ENCODE data around the gene GFY. TPM values are rescaled to one million over a fixed set of nuclear protein-coding genes. Genes with fewer than 3 reads are reported as not detected.
A peak's percentile ranks its signal among the peaks of the same experiment; 100 is the strongest.
"Not testable (repeated sequence)": the region's sequence is repeated elsewhere in the genome, so short reads cannot be mapped to it uniquely, and the experiment has no call there.

The GFY gene
- total RNA-seq, 1 donor from 2014 or later, result not detected

DNA sequence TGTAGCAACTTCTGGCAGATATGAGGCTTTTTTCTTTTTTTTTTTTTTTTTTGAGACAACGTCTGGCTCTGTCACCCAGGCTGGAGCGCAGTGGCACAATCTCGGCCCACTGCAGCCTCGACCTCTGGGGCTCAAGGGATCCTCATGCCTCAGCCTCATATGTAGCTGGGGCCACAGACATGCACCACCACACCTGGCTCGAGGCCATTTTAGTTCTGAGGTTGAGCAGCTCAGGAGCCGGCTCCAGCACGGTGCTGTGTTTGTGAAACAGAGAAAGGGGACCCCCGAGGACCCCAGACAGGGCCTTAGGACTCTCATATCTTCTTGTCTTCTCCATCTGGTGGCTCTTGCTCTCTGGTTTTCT lies 45.4 kb downstream of the GFY start:
- no peaks in the 10 kb centered on the region for H3K9me3 Mint-ChIP-seq
- H3K27ac Mint-ChIP-seq, result no peak overlapping the region
- no peak for DNase-seq (ENCODE audit: low spot score in 2 of 2, unreplicated experiment in 2 of 2)
- H3K36me3 Mint-ChIP-seq, result peaks cover 6% of the 10 kb centered on the region
- TF ChIP-seq, protein P1, sequence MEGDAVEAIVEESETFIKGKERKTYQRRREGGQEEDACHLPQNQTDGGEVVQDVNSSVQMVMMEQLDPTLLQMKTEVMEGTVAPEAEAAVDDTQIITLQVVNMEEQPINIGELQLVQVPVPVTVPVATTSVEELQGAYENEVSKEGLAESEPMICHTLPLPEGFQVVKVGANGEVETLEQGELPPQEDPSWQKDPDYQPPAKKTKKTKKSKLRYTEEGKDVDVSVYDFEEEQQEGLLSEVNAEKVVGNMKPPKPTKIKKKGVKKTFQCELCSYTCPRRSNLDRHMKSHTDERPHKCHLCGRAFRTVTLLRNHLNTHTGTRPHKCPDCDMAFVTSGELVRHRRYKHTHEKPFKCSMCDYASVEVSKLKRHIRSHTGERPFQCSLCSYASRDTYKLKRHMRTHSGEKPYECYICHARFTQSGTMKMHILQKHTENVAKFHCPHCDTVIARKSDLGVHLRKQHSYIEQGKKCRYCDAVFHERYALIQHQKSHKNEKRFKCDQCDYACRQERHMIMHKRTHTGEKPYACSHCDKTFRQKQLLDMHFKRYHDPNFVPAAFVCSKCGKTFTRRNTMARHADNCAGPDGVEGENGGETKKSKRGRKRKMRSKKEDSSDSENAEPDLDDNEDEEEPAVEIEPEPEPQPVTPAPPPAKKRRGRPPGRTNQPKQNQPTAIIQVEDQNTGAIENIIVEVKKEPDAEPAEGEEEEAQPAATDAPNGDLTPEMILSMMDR (IDR thresholded peaks at IDR 0.05; ENCODE audit: unreplicated experiment), result no peak
- peaks cover 1% of the 10 kb centered on the region for H3K4me1 Mint-ChIP-seq
- peaks cover 15% of the 10 kb centered on the region for H3K27me3 Mint-ChIP-seq (ENCODE audit: low read depth)
- H3K4me3 Mint-ChIP-seq, result no peak overlapping the region

DNA sequence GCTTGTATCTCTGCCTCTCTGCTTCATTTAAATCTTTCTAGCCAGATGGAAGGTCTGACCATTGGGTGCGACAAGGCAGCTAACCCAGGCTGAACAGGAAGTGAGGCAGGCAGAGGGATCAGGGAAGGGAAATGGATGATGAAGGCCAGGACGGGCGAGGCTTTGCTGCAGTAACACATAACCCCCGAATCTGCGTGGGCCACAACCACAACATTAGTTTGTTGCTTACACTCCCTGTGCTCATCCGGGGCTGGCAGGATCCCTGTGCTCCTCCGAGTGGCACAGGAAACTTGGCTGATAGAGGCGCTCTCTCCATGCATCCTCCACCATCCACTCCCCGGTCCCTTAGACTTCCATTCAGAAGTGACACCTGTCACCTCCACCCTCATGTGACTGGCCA lies 47.7 kb downstream of the GFY start:
- peaks cover 6% of the 10 kb centered on the region for H3K36me3 Mint-ChIP-seq
- H3K4me3 Mint-ChIP-seq, result no peak overlapping the region
- peaks cover 1% of the 10 kb centered on the region for H3K4me1 Mint-ChIP-seq
- DNase-seq (ENCODE audit: low spot score in 2 of 2, unreplicated experiment in 2 of 2), result no peak
- no peak overlapping the region for H3K27ac Mint-ChIP-seq
- H3K9me3 Mint-ChIP-seq, result no peaks in the 10 kb centered on the region
- H3K27me3 Mint-ChIP-seq (ENCODE audit: low read depth), result peaks cover 24% of the 10 kb centered on the region
- TF ChIP-seq, protein P1 (IDR thresholded peaks at IDR 0.05; ENCODE audit: unreplicated experiment), result no peak

DNA sequence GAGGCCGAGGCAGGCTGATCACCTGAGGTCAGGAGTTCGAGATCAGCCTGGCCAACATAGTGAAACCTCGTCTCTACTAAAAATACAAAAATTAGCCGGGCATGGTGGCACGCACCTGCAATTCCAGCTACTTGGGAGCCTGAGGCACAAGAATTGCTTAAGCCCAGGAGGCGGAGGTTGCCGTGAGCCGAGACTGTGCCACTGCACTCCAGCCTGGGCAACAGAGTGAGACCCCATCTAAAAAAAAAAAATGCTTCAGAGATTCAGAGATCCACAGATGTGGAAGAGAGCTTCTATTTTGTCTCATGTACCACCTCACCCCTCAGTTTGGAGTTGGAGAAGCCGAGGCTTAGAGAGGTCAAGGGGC lies 48.3 kb downstream of the GFY start:
- not testable (repeated sequence) for H3K4me1 Mint-ChIP-seq; DNase-seq (ENCODE audit: low spot score in 2 of 2, unreplicated experiment in 2 of 2); H3K36me3 Mint-ChIP-seq; H3K9me3 Mint-ChIP-seq; H3K27ac Mint-ChIP-seq
- Mint-ChIP-seq H3K4me3 (peak overlapping the region; percentile 66), H3K27me3 (ENCODE audit: low read depth) (peaks cover 24% of the 10 kb centered on the region)

DNA sequence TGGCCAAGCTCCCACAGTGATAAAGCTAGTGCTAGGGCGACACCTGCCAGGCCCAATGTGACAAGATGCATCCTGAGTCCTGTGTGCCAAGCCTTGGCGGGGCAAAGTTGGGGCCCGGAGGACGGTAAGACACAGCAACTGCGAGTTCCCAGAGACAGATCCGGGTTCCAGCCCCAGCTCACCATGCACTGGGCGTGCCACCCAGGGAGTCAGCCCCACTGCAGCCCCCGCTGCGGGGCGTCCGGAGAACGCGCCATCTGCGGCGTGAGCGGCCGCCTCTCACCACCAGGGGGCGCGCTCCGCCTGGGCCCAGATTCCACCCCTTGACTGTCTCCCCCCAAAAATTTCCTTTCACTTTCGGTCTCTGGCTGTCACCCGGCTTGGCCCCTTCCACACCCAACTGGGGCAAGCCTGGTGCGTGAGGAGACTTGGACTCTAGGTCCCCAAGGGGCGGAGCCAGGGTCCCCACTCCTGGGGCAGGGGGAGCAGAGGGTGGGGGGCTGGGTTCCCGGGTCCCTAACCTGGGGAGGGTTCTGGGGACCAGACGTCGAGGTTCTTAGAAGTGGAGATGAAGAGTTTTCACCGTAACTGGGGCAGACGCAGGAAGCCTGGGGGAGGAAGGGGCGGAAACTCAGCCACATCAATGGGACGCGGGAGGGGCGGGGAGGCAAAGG lies 48.8 kb downstream of the GFY start, which contains the start of gene FLT3LG:
Gene FLT3LG (plus strand): TSS at position 348 of the 674 bp plus-strand sequence. CDS start 425 bp downstream, outside the sequence.
- Mint-ChIP-seq H3K36me3 (peaks cover 3% of the 10 kb centered on the region), H3K27ac (no peak within 1 kb of the TSS), H3K4me3 (peak within 1 kb of the TSS; percentile 66), H3K27me3 (ENCODE audit: low read depth) (peaks cover 24% of the 10 kb centered on the region), H3K4me1 (peaks cover 4% of the 10 kb centered on the region), H3K9me3 (no peaks in the 10 kb centered on the region)
- TF ChIP-seq, protein P1 (IDR thresholded peaks at IDR 0.05; ENCODE audit: unreplicated experiment), result peak; percentile 99
- peak; percentile 60 to 83 for DNase-seq (ENCODE audit: low spot score in 2 of 2, unreplicated experiment in 2 of 2)

DNA sequence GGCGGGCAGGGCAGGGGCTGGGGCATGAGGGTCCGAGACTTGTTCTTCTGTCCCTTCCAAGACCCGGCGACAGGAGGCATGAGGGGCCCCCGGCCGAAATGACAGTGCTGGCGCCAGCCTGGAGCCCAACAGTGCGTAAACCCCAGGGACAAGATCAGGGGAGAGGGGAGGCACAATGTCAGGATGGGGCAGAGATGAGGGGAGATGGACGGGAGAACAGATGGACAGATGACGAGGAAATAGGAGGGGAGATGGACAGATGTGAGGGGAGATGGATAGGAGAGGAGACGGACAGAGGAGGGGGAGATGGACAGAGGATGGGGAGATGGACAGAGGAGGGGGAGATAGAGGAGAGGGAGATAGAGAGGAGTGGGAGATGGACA lies 49.3 kb downstream of the GFY start:
- DNase-seq (ENCODE audit: low spot score in 2 of 2, unreplicated experiment in 2 of 2), result no peak
- Mint-ChIP-seq H3K27ac (no peak overlapping the region), H3K4me1 (peaks cover 4% of the 10 kb centered on the region), H3K36me3 (peaks cover 2% of the 10 kb centered on the region), H3K27me3 (ENCODE audit: low read depth) (peaks cover 24% of the 10 kb centered on the region), H3K4me3 (peak overlapping the region; percentile 66), H3K9me3 (no peaks in the 10 kb centered on the region)
- TF ChIP-seq, protein P1 (IDR thresholded peaks at IDR 0.05; ENCODE audit: unreplicated experiment), result no peak

DNA sequence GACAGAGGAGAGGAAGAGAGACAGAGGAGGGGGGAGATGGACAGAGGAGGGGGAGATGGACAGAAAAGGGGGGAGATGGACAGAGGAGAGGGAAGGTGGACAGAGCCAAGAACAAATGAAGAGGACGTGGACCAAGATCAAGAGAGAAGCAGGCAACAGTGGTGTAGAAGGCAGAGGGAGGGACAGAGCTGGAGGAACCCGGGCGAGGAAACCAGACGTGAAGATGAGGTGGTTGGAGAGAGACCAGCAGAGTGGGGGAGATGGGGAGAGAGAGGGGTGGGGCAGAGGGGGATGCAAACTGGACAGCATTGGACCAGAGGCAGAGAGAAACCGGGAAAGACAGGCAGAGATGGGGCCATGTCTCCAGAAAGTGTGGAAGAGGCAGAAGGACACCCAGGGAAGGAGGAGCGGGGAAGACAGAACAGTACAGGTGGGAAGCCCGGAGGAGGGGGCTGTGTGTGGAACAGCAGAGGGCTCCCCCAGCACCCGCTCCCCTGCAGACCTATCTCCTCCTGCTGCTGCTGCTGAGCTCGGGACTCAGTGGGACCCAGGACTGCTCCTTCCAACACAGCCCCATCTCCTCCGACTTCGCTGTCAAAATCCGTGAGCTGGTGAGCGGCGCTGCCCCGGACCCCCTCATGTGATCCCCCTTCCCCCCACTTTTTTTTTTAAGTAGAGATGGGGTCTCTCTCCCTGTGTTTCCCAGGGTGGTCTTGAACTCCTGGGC lies 50.2 kb downstream of the GFY start:
- DNase-seq (ENCODE audit: low spot score in 2 of 2, unreplicated experiment in 2 of 2), result no peak
- Mint-ChIP-seq H3K27me3 (ENCODE audit: low read depth) (peaks cover 24% of the 10 kb centered on the region), H3K4me3 (peak overlapping the region; percentile 66), H3K9me3 (no peaks in the 10 kb centered on the region), H3K27ac (no peak overlapping the region), H3K36me3 (peaks cover 2% of the 10 kb centered on the region), H3K4me1 (peaks cover 4% of the 10 kb centered on the region)
- TF ChIP-seq, protein P1 (IDR thresholded peaks at IDR 0.05; ENCODE audit: unreplicated experiment), result no peak

All from mesothelial cell of epicardium (in vitro differentiated cells).